Naive B cell (primary cell): ENCODE data around the gene PCDHB7. TPM values are rescaled to one million over a fixed set of nuclear protein-coding genes. Genes with fewer than 3 reads are reported as not detected.
"Not testable (repeated sequence)": the region's sequence is repeated elsewhere in the genome, so short reads cannot be mapped to it uniquely, and the experiment has no call there.

ENCODE experiments used
- ATAC-seq, 2 donors: fragments of 150-1000 bp; cut with Tn5 transposase; 2 replicates each; pipeline ENCODE4 v1.10.0; 2021; ENCODE audit warnings: low read depth in 2 of 2, mild to moderate bottlenecking in 2 of 2, moderate library complexity in 2 of 2
- DNase-seq: peaks from one replicate; pipeline ENCODE4 v3.0.0; 2022
- H3K27ac Mint-ChIP-seq, 6 donors: one replicate each; pipeline ENCODE4 v1.8.0; 2020 to 2022; ENCODE audit warnings: mild to moderate bottlenecking in 6 of 6, mixed read lengths in 6 of 6, moderate library complexity in 5 of 6, inconsistent platforms in 2 of 6
- H3K27me3 Mint-ChIP-seq, 3 donors: one replicate each; pipeline ENCODE4 v1.8.0; 2021 to 2022; ENCODE audit warnings: mixed read lengths in 3 of 3, mild to moderate bottlenecking in 1 of 3
- H3K36me3 Mint-ChIP-seq, 2 donors: one replicate each; pipeline ENCODE4 v1.8.0; 2020 to 2022; ENCODE audit warnings: mixed read lengths in 2 of 2, inconsistent platforms in 1 of 2, mild to moderate bottlenecking in 1 of 2
- H3K4me1 Mint-ChIP-seq, 3 donors: one replicate each; pipeline ENCODE4 v1.8.0; 2020 to 2022; ENCODE audit warnings: mixed read lengths in 3 of 3, inconsistent platforms in 1 of 3, mild to moderate bottlenecking in 1 of 3, moderate library complexity in 1 of 3
- H3K4me3 Mint-ChIP-seq, 8 donors: one replicate each; pipeline ENCODE4 v1.8.0; 2020 to 2022; ENCODE audit warnings: mild to moderate bottlenecking in 8 of 8, mixed read lengths in 8 of 8, moderate library complexity in 8 of 8, inconsistent platforms in 2 of 8
- H3K9me3 Mint-ChIP-seq, 7 donors: one replicate each; pipeline ENCODE4 v1.8.0; 2020 to 2022; ENCODE audit warnings: mixed read lengths in 7 of 7, mild to moderate bottlenecking in 5 of 7, inconsistent platforms in 2 of 7, moderate library complexity in 1 of 7
- polyA plus RNA-seq, 6 donors: library from polyadenylated mRNA; unstranded; fragments of 300-500 nt; fragmentation: Illumina TruSeq; gene quantifications; one replicate each; pipeline ENCODE4 v1.2.3, GENCODE V29; 2021; ENCODE audit warnings: low read depth in 6 of 6

The PCDHB7 gene
- not detected for polyA plus RNA-seq

GRCh38 chr5:141172381-141173204 lies at the start of gene PCDHB7:
Gene PCDHB7 (plus strand): TSS chr5:141172644. CDS start chr5:141172836, 192 bp downstream.
- Mint-ChIP-seq H3K27me3 (peaks cover 24 to 42% (median 29%) of the 10 kb centered on the region in 3 donors), H3K4me3 (peak within 1 kb of the TSS in 1 of 8 donors; percentile 40), H3K9me3 (peaks cover 3 to 27% (median 14%) of the 10 kb centered on the region in 7 donors), H3K36me3 (peaks cover 5 to 8% of the 10 kb centered on the region in 2 donors), H3K4me1 (peaks cover 0 to 8% (median 4%) of the 10 kb centered on the region in 3 donors), H3K27ac (peak within 1 kb of the TSS in 2 of 6 donors; percentile 6 to 60)
- DNase-seq (no peak), ATAC-seq (no peak)

- not testable (repeated sequence) for DNase-seq, H3K36me3 Mint-ChIP-seq, ATAC-seq, H3K4me3 Mint-ChIP-seq, H3K4me1 Mint-ChIP-seq
- Mint-ChIP-seq H3K9me3 (peaks cover 4 to 27% (median 11%) of the 10 kb centered on the region in 7 donors), H3K27ac (peak overlapping the region in 1 of 6 donors; percentile 52), H3K27me3 (peaks cover 10 to 25% (median 23%) of the 10 kb centered on the region in 3 donors)
Observed at GRCh38 chr5:141123396-141124135, 48.9 kb upstream of the PCDHB7 start.

GRCh38 chr5:141127305-141127704 lies 45.1 kb upstream of the PCDHB7 start:
- Mint-ChIP-seq H3K36me3 (peaks cover 0 to 6% of the 10 kb centered on the region in 2 donors), H3K27ac (no peak overlapping the region), H3K4me3 (no peak overlapping the region), H3K4me1 (no peaks in the 10 kb centered on the region), H3K9me3 (peaks cover 4 to 19% (median 13%) of the 10 kb centered on the region in 7 donors), H3K27me3 (peaks cover 13 to 19% (median 14%) of the 10 kb centered on the region in 3 donors)
- ATAC-seq: no peak
- DNase-seq: no peak

- Mint-ChIP-seq H3K36me3 (peaks cover 15 to 16% of the 10 kb centered on the region in 2 donors), H3K4me1 (peaks cover 6 to 7% (median 7%) of the 10 kb centered on the region in 3 donors), H3K9me3 (peaks cover 12 to 68% (median 38%) of the 10 kb centered on the region in 7 donors), H3K27me3 (peaks cover 17 to 25% (median 21%) of the 10 kb centered on the region in 3 donors), H3K27ac (peak within 1 kb of the TSS in 1 of 6 donors; percentile 72), H3K4me3 (peak within 1 kb of the TSS in 3 of 8 donors; percentile 4 to 17 (median 14))
- no peak for DNase-seq
- ATAC-seq: no peak
Observed at GRCh38 chr5:141135030-141135717, 37.3 kb upstream of the PCDHB7 start, which contains the start of gene PCDHB5. Gene PCDHB5 (plus strand): TSS chr5:141135206. CDS start chr5:141135435, 229 bp downstream.

GRCh38 chr5:141135718-141136266 lies 36.7 kb upstream of the PCDHB7 start:
- DNase-seq (no peak), ATAC-seq (no peak)
- H3K36me3 Mint-ChIP-seq: peaks cover 15 to 16% of the 10 kb centered on the region in 2 donors
- H3K4me1 Mint-ChIP-seq: peaks cover 6 to 7% (median 7%) of the 10 kb centered on the region in 3 donors
- H3K27ac Mint-ChIP-seq: no peak overlapping the region
- peaks cover 12 to 68% (median 37%) of the 10 kb centered on the region in 7 donors for H3K9me3 Mint-ChIP-seq
- peaks cover 11 to 27% (median 21%) of the 10 kb centered on the region in 3 donors for H3K27me3 Mint-ChIP-seq
- H3K4me3 Mint-ChIP-seq: peak overlapping the region in 1 of 8 donors; percentile 14

GRCh38 chr5:141137346-141137745 lies 35.1 kb upstream of the PCDHB7 start:
- not testable (repeated sequence) for H3K4me1 Mint-ChIP-seq, H3K27ac Mint-ChIP-seq, H3K4me3 Mint-ChIP-seq, ATAC-seq, DNase-seq
- Mint-ChIP-seq H3K27me3 (peaks cover 17 to 32% (median 22%) of the 10 kb centered on the region in 3 donors), H3K36me3 (peaks cover 15 to 16% of the 10 kb centered on the region in 2 donors), H3K9me3 (peaks cover 12 to 63% (median 35%) of the 10 kb centered on the region in 7 donors)

- DNase-seq (no peak), ATAC-seq (no peak)
- no peak within 1 kb of the TSS for H3K27ac Mint-ChIP-seq
Observed at GRCh38 chr5:141149812-141150211, 22.6 kb upstream of the PCDHB7 start, which contains the start of gene PCDHB6. Gene PCDHB6 (plus strand): TSS chr5:141150057. CDS start chr5:141150258, 201 bp downstream.

GRCh38 chr5:141150224-141150992 lies 22.0 kb upstream of the PCDHB7 start:
- H3K27ac Mint-ChIP-seq: no peak overlapping the region

More at GRCh38 chr5:141149812-141150211, 22.6 kb upstream of the PCDHB7 start, which contains the start of gene PCDHB6:
- H3K4me3 Mint-ChIP-seq: peak within 1 kb of the TSS in 3 of 8 donors; percentile 47 to 56 (median 56)
- H3K36me3 Mint-ChIP-seq: peaks cover 3 to 7% of the 10 kb centered on the region in 2 donors
- H3K4me1 Mint-ChIP-seq: peaks cover 0 to 5% (median 5%) of the 10 kb centered on the region in 3 donors
- peaks cover 24 to 44% (median 31%) of the 10 kb centered on the region in 3 donors for H3K27me3 Mint-ChIP-seq
- peaks cover 4 to 40% (median 23%) of the 10 kb centered on the region in 7 donors for H3K9me3 Mint-ChIP-seq

GRCh38 chr5:141150993-141151325 lies 21.5 kb upstream of the PCDHB7 start:
- ATAC-seq: no peak
- H3K27ac Mint-ChIP-seq: no peak overlapping the region
- peak overlapping the region in 1 of 8 donors; percentile 25 for H3K4me3 Mint-ChIP-seq
- peaks cover 33 to 53% (median 38%) of the 10 kb centered on the region in 3 donors for H3K27me3 Mint-ChIP-seq
- H3K4me1 Mint-ChIP-seq: peaks cover 0 to 5% (median 5%) of the 10 kb centered on the region in 3 donors
- no peak for DNase-seq
- H3K9me3 Mint-ChIP-seq: peaks cover 4 to 48% (median 26%) of the 10 kb centered on the region in 7 donors
- peaks cover 6 to 7% of the 10 kb centered on the region in 2 donors for H3K36me3 Mint-ChIP-seq

More at GRCh38 chr5:141150224-141150992, 22.0 kb upstream of the PCDHB7 start:
- DNase-seq: no peak
- Mint-ChIP-seq H3K4me3 (peak overlapping the region in 2 of 8 donors; percentile 47 to 56), H3K36me3 (peaks cover 3 to 7% of the 10 kb centered on the region in 2 donors), H3K4me1 (peaks cover 0 to 5% (median 5%) of the 10 kb centered on the region in 3 donors), H3K9me3 (peaks cover 4 to 43% (median 23%) of the 10 kb centered on the region in 7 donors), H3K27me3 (peaks cover 28 to 47% (median 35%) of the 10 kb centered on the region in 3 donors)
- ATAC-seq: no peak

GRCh38 chr5:141151632-141152031 lies 20.8 kb upstream of the PCDHB7 start:
- not testable (repeated sequence) for DNase-seq, H3K4me3 Mint-ChIP-seq, H3K4me1 Mint-ChIP-seq, H3K27ac Mint-ChIP-seq, ATAC-seq
- peaks cover 4 to 55% (median 31%) of the 10 kb centered on the region in 7 donors for H3K9me3 Mint-ChIP-seq
- H3K36me3 Mint-ChIP-seq: peaks cover 11 to 13% of the 10 kb centered on the region in 2 donors
- H3K27me3 Mint-ChIP-seq: peaks cover 36 to 60% (median 38%) of the 10 kb centered on the region in 3 donors

- H3K27me3 Mint-ChIP-seq: peaks cover 36 to 64% (median 42%) of the 10 kb centered on the region in 3 donors
Observed at GRCh38 chr5:141152096-141152495, 20.3 kb upstream of the PCDHB7 start.

More at GRCh38 chr5:141152096-141152495, 20.3 kb upstream of the PCDHB7 start:
- H3K27ac Mint-ChIP-seq, H3K4me1 Mint-ChIP-seq, DNase-seq, ATAC-seq, H3K4me3 Mint-ChIP-seq: not testable (repeated sequence)
- H3K9me3 Mint-ChIP-seq: peaks cover 4 to 60% (median 34%) of the 10 kb centered on the region in 7 donors
- peaks cover 15% of the 10 kb centered on the region in 2 donors for H3K36me3 Mint-ChIP-seq
